ENCODE results near the gene EGFL8. TPM values are rescaled to one million over a fixed set of nuclear protein-coding genes. Genes with fewer than 3 reads are reported as not detected.
A peak's percentile ranks its signal among the peaks of the same experiment; 100 is the strongest.

The EGFL8 gene
- total RNA-seq, 3 donors from 2014 or later, result 10.2 to 19.6 (median 11.8) TPM

- Histone ChIP-seq H3K4me3 (no peak overlapping the region), H3K9me3 (no peaks in the 10 kb centered on the region), H3K27me3 (no peaks in the 10 kb centered on the region), H3K36me3 (no peaks in the 10 kb centered on the region), H3K27ac (peak overlapping the region in 1 of 2 donors; percentile 12), H3K4me1 (peaks cover 0 to 3% of the 10 kb centered on the region in 2 donors)
- no peak for DNase-seq (ENCODE audit: low spot score in 2 of 2)
- intact Hi-C loops (cut with DNase I; ENCODE audit: low total_unique reads), result loop anchor here (5.0 kb wide), 1 partner anchor 1399 kb away; no protein-coding TSS in a partner anchor
- TF ChIP-seq POLR2A (IDR thresholded peaks at IDR 0.05) (no peak), CTCF (IDR thresholded peaks at IDR 0.05) (no peak)
Observed at GRCh38 chr6:32168350-32168749, 4.0 kb downstream of the EGFL8 start.

GRCh38 chr6:32168807-32169591 is 4.6 kb downstream of the EGFL8 start:
- H3K27ac ChIP-seq, result peak overlapping the region in 1 of 2 donors; percentile 12
- no peaks in the 10 kb centered on the region for H3K36me3 ChIP-seq
- no peak for TF ChIP-seq POLR2AphosphoS5 (IDR thresholded peaks at IDR 0.05)
- TF ChIP-seq CTCF (IDR thresholded peaks at IDR 0.05), result no peak
- no peak overlapping the region for H3K4me3 ChIP-seq
- H3K9me3 ChIP-seq, result no peaks in the 10 kb centered on the region
- intact Hi-C loops (cut with DNase I; ENCODE audit: low total_unique reads), result loop anchor here (5.0 kb wide), 1 partner anchor 1398 kb away; no protein-coding TSS in a partner anchor
- no peaks in the 10 kb centered on the region for H3K27me3 ChIP-seq
- no peak for DNase-seq (ENCODE audit: low spot score in 2 of 2)
- peaks cover 0 to 6% of the 10 kb centered on the region in 2 donors for H3K4me1 ChIP-seq

GRCh38 chr6:32170294-32170693 is 5.9 kb downstream of the EGFL8 start:
- DNase-seq (ENCODE audit: low spot score in 2 of 2), result no peak
- no peak overlapping the region for H3K27ac ChIP-seq
- no peak overlapping the region for H3K4me3 ChIP-seq
- no peak for TF ChIP-seq POLR2A (IDR thresholded peaks at IDR 0.05)
- no peak for TF ChIP-seq CTCF (IDR thresholded peaks at IDR 0.05)
- no peak for TF ChIP-seq POLR2AphosphoS5 (IDR thresholded peaks at IDR 0.05)
- no peaks in the 10 kb centered on the region for H3K27me3 ChIP-seq
- peaks cover 0 to 15% of the 10 kb centered on the region in 2 donors for H3K4me1 ChIP-seq
- no peaks in the 10 kb centered on the region for H3K36me3 ChIP-seq
- intact Hi-C loops (cut with DNase I; ENCODE audit: low total_unique reads), result loop anchor here (1.0 kb wide), 1 partner anchor 46 kb away; no protein-coding TSS in a partner anchor
- H3K9me3 ChIP-seq, result no peaks in the 10 kb centered on the region

GRCh38 chr6:32171234-32171633 is 6.8 kb downstream of the EGFL8 start:
- no peak for DNase-seq (ENCODE audit: low spot score in 2 of 2)
- no peak overlapping the region for H3K27ac ChIP-seq
- H3K4me3 ChIP-seq, result no peak overlapping the region
- no peaks in the 10 kb centered on the region for H3K9me3 ChIP-seq
- TF ChIP-seq POLR2AphosphoS5 (IDR thresholded peaks at IDR 0.05) (no peak), CTCF (IDR thresholded peaks at IDR 0.05) (no peak), POLR2A (IDR thresholded peaks at IDR 0.05) (no peak)
- H3K27me3 ChIP-seq, result no peaks in the 10 kb centered on the region
- no peaks in the 10 kb centered on the region for H3K36me3 ChIP-seq
- intact Hi-C loops (cut with DNase I; ENCODE audit: low total_unique reads), result no loop called here
- H3K4me1 ChIP-seq, result peaks cover 0 to 16% of the 10 kb centered on the region in 2 donors

- Histone ChIP-seq H3K27me3 (no peaks in the 10 kb centered on the region), H3K9me3 (no peaks in the 10 kb centered on the region), H3K4me1 (peaks cover 0 to 24% of the 10 kb centered on the region in 2 donors), H3K4me3 (no peak overlapping the region), H3K36me3 (no peaks in the 10 kb centered on the region), H3K27ac (peak overlapping the region; percentile 46 to 53)
- no peak for DNase-seq (ENCODE audit: low spot score in 2 of 2)
- TF ChIP-seq POLR2A (IDR thresholded peaks at IDR 0.05) (no peak), POLR2AphosphoS5 (IDR thresholded peaks at IDR 0.05) (no peak), CTCF (IDR thresholded peaks at IDR 0.05) (no peak)
- intact Hi-C loops (cut with DNase I; ENCODE audit: low total_unique reads), result no loop called here
Observed at GRCh38 chr6:32173051-32173727, 8.8 kb downstream of the EGFL8 start.
